ENCODE results near the gene STX4. TPM values are rescaled to one million over a fixed set of nuclear protein-coding genes. Genes with fewer than 3 reads are reported as not detected.

The STX4 gene
- polyA plus RNA-seq, 1 donor (not counting 4 experiments of a cell fraction or from before 2014, with no cell fraction given), result 43.6 TPM

- Histone ChIP-seq H3K4me2 (ENCODE audit: control insufficient read depth, extremely low read depth, insufficient read depth, low read depth, low read length) (no peak overlapping the region), H3K79me2 (ENCODE audit: control insufficient read depth, insufficient read depth, low read length) (no peaks in the 10 kb centered on the region), H3K9me1 (ENCODE audit: control insufficient read depth, extremely low read depth, insufficient read depth, low read length) (peaks cover 3% of the 10 kb centered on the region), H2AFZ (ENCODE audit: control insufficient read depth, low read length) (no peak overlapping the region), H3K27ac (ENCODE audit: control insufficient read depth, insufficient read depth, low read length) (no peak overlapping the region), H4K20me1 (ENCODE audit: control insufficient read depth, extremely low read depth, insufficient read depth, low read length) (no peaks in the 10 kb centered on the region), H3K4me1 (ENCODE audit: control insufficient read depth, extremely low read depth, insufficient read depth, low read length) (peaks cover 24% of the 10 kb centered on the region), H3K36me3 (ENCODE audit: control insufficient read depth in 2 of 2, extremely low read depth in 1 of 2, insufficient read depth in 2 of 2, low read length in 2 of 2) (no peaks in the 10 kb centered on the region), H3K27me3 (ENCODE audit: control insufficient read depth, extremely low read depth, insufficient read depth, low read length) (peaks cover 10% of the 10 kb centered on the region), H3K9ac (ENCODE audit: control insufficient read depth, extremely low read depth, insufficient read depth, low read length) (no peak overlapping the region), H3K9me3 (ENCODE audit: control insufficient read depth, low read depth, low read length) (no peaks in the 10 kb centered on the region), H3K4me3 (ENCODE audit: control insufficient read depth in 2 of 3, extremely low read depth in 1 of 3, insufficient read depth in 2 of 3, low read depth in 1 of 3, low read length in 3 of 3) (no peak overlapping the region)
- DNase-seq (ENCODE audit: low read depth, low spot score), result no peak
- dilution Hi-C loops (cut with MboI; ENCODE audit: extremely low pct_ligation_motif_present, low sequenced_read_pairs), result no loop called here
- no peak for FAIRE-seq
- TF ChIP-seq EZH2 (IDR thresholded peaks at IDR 0.05; ENCODE audit: low read length) (no peak), CTCF (optimal IDR thresholded peaks at IDR 0.05 in 1 of 3, IDR thresholded peaks at IDR 0.05 in 1 of 3, conservative IDR thresholded peaks at IDR 0.05 in 1 of 3; ENCODE audit: extremely low read depth in 1 of 3, insufficient read depth in 2 of 3, low read length in 3 of 3) (no peak)
These were observed 27.8 kb upstream of the STX4 start for GRCh38 chr16:31005350-31006085.

GRCh38 chr16:31006086-31006385 is 27.3 kb upstream of the STX4 start:
- no peak overlapping the region for H3K27ac ChIP-seq (ENCODE audit: control insufficient read depth, insufficient read depth, low read length)
- TF ChIP-seq CTCF (optimal IDR thresholded peaks at IDR 0.05 in 1 of 3, IDR thresholded peaks at IDR 0.05 in 1 of 3, conservative IDR thresholded peaks at IDR 0.05 in 1 of 3; ENCODE audit: extremely low read depth in 1 of 3, insufficient read depth in 2 of 3, low read length in 3 of 3) (no peak), EZH2 (IDR thresholded peaks at IDR 0.05; ENCODE audit: low read length) (no peak)
- H3K4me1 ChIP-seq (ENCODE audit: control insufficient read depth, extremely low read depth, insufficient read depth, low read length), result peaks cover 18% of the 10 kb centered on the region
- H3K27me3 ChIP-seq (ENCODE audit: control insufficient read depth, extremely low read depth, insufficient read depth, low read length), result peaks cover 13% of the 10 kb centered on the region
- FAIRE-seq (no peak), DNase-seq (ENCODE audit: low read depth, low spot score) (no peak)
- no peak overlapping the region for H2AFZ ChIP-seq (ENCODE audit: control insufficient read depth, low read length)
- H3K9ac ChIP-seq (ENCODE audit: control insufficient read depth, extremely low read depth, insufficient read depth, low read length), result no peak overlapping the region
- H4K20me1 ChIP-seq (ENCODE audit: control insufficient read depth, extremely low read depth, insufficient read depth, low read length), result no peaks in the 10 kb centered on the region
- no peaks in the 10 kb centered on the region for H3K36me3 ChIP-seq (ENCODE audit: control insufficient read depth in 2 of 2, extremely low read depth in 1 of 2, insufficient read depth in 2 of 2, low read length in 2 of 2)
- dilution Hi-C loops (cut with MboI; ENCODE audit: extremely low pct_ligation_motif_present, low sequenced_read_pairs), result no loop called here
- no peaks in the 10 kb centered on the region for H3K9me3 ChIP-seq (ENCODE audit: control insufficient read depth, low read depth, low read length)
- peaks cover 3% of the 10 kb centered on the region for H3K9me1 ChIP-seq (ENCODE audit: control insufficient read depth, extremely low read depth, insufficient read depth, low read length)
- no peaks in the 10 kb centered on the region for H3K79me2 ChIP-seq (ENCODE audit: control insufficient read depth, insufficient read depth, low read length)
- H3K4me3 ChIP-seq (ENCODE audit: control insufficient read depth in 2 of 3, extremely low read depth in 1 of 3, insufficient read depth in 2 of 3, low read depth in 1 of 3, low read length in 3 of 3), result no peak overlapping the region
- H3K4me2 ChIP-seq (ENCODE audit: control insufficient read depth, extremely low read depth, insufficient read depth, low read depth, low read length), result no peak overlapping the region
